Kidney (tissue), 14 donors: Measurements from ENCODE around the gene FDXACB1. TPM values are rescaled to one million over a fixed set of nuclear protein-coding genes. Genes with fewer than 3 reads are reported as not detected.

Experiments used
- DNase-seq, 5 donors: peaks; one replicate each; pipeline ENCODE4 v3.0.0-alpha.2; 2013 to 2020
- FAIRE-seq: peaks from 2 replicates; lab custom pipeline; 2012; peaks lifted over from hg19 to GRCh38; lab: Jason Lieb, UNC
- H3K27ac ChIP-seq, 2 donors: one replicate each; pipeline ENCODE4 v1.7.0; 2013; ENCODE audit warnings: low read depth in 2 of 2, low read length in 2 of 2, inconsistent platforms in 1 of 2
- H3K27me3 ChIP-seq: one replicate; pipeline ENCODE4 v1.7.1; 2013; ENCODE audit warnings: low read length, inconsistent platforms; ENCODE audit not compliant: control insufficient read depth, insufficient read depth
- H3K36me3 ChIP-seq, 3 donors: one replicate each; pipeline versions ENCODE4 v1.7.0 to v1.7.1; 2013; ENCODE audit warnings: low read length in 3 of 3, control low read depth in 1 of 3, inconsistent platforms in 1 of 3; ENCODE audit not compliant: insufficient read depth in 3 of 3, control insufficient read depth in 2 of 3
- H3K4me1 ChIP-seq, 3 donors: one replicate each; pipeline versions ENCODE4 v1.7.0 to v1.7.1; 2013; ENCODE audit warnings: low read length in 3 of 3, inconsistent platforms in 1 of 3, low read depth in 1 of 3; ENCODE audit not compliant: control insufficient read depth in 2 of 3, insufficient read depth in 2 of 3
- H3K4me3 ChIP-seq, 3 donors: one replicate each; pipeline versions ENCODE4 v1.7.0 to v1.8.1; 2013; ENCODE audit warnings: low read length in 3 of 3, control low read depth in 1 of 3, inconsistent platforms in 1 of 3
- H3K9ac ChIP-seq, 3 donors: one replicate each; pipeline versions ENCODE4 v1.7.0 to v1.7.1; 2013; ENCODE audit warnings: low read length in 3 of 3, control low read depth in 1 of 3, inconsistent platforms in 1 of 3
- H3K9me3 ChIP-seq, 3 donors: one replicate each; pipeline versions ENCODE4 v1.7.0 to v1.7.1; 2013; ENCODE audit warnings: low read length in 3 of 3, control low read depth in 1 of 3, inconsistent platforms in 1 of 3; ENCODE audit not compliant: control insufficient read depth in 2 of 3, insufficient read depth in 1 of 3
- CTCF ChIP-seq: IDR thresholded peaks from 3 replicates; pipeline ENCODE4 v1.5.1; 2012; ENCODE audit warnings: mild to moderate bottlenecking, moderate library complexity, borderline replicate concordance; ENCODE audit not compliant: insufficient read depth; ENCODE audit errors: extremely low read depth
- intact Hi-C: fragments of 100-400 bp; cut with DNase I; formaldehyde crosslinking; loops from one replicate; pipeline ENCODE4 v1.11.1; 2022
- polyA plus RNA-seq: library from polyadenylated mRNA; stranded (reverse); fragments of 350-450 nt; fragmentation: Illumina TruSeq; extraction: RNeasy Lipid Tissue Mini Kit (QIAGEN cat#74804); gene quantifications from one replicate; pipeline ENCODE4 v1.2.3, GENCODE V29; 2014; ENCODE audit warnings: low read depth, low replicate concordance; ENCODE audit not compliant: insufficient read depth
- total RNA-seq: library from RNA; stranded (reverse); fragmentation: NEBNext Ultra II Directional; extraction: Animal tissue kit (Norgen Biotek cat#: 25700); gene quantifications from one replicate; pipeline ENCODE4 v1.2.1, GENCODE V29; 2021
- donor health status: control.
- donor health status: control.
- donor health status: control.
- donor health status: control.
- donor health status: control.
- donor health status: DM: yes; HTN: yes; CAD: no.
- donor health status: Normal renal cell carcinoma (clear cell type).

FDXACB1 gene
- total and polyA plus RNA-seq, 2 donors from 2014 or later: 1.5 to 2.6 TPM

- H3K4me3 ChIP-seq: no peak overlapping the region
- peaks cover 0 to 4% (median 2%) of the 10 kb centered on the region in 3 donors for H3K4me1 ChIP-seq
- intact Hi-C loops: no loop called here
- FAIRE-seq (no peak), DNase-seq (no peak)
- H3K9ac ChIP-seq: no peak overlapping the region
- H3K27me3 ChIP-seq: no peaks in the 10 kb centered on the region
- H3K36me3 ChIP-seq: peaks cover 7 to 13% (median 11%) of the 10 kb centered on the region in 3 donors
- TF ChIP-seq CTCF: no peak
- no peaks in the 10 kb centered on the region for H3K9me3 ChIP-seq
- H3K27ac ChIP-seq: no peak overlapping the region
These were observed 8.9 kb downstream of the FDXACB1 start for GRCh38 chr11:111870113-111870512.

GRCh38 chr11:111860257-111860656 is 18.7 kb downstream of the FDXACB1 start:
- FAIRE-seq (no peak), DNase-seq (no peak)
- H3K4me3 ChIP-seq: no peak overlapping the region
- no peaks in the 10 kb centered on the region for H3K27me3 ChIP-seq
- no peak for TF ChIP-seq CTCF
- no peak overlapping the region for H3K27ac ChIP-seq
- H3K9me3 ChIP-seq: no peaks in the 10 kb centered on the region
- H3K4me1 ChIP-seq: no peaks in the 10 kb centered on the region
- peaks cover 7 to 10% (median 10%) of the 10 kb centered on the region in 3 donors for H3K36me3 ChIP-seq
- intact Hi-C loops: no loop called here
- no peak overlapping the region for H3K9ac ChIP-seq

- DNase-seq (no peak), FAIRE-seq (no peak)
- Histone ChIP-seq H3K27ac (no peak overlapping the region), H3K4me1 (no peaks in the 10 kb centered on the region), H3K27me3 (no peaks in the 10 kb centered on the region), H3K9ac (no peak overlapping the region), H3K4me3 (no peak overlapping the region), H3K9me3 (no peaks in the 10 kb centered on the region), H3K36me3 (peaks cover 8 to 15% (median 14%) of the 10 kb centered on the region in 3 donors)
- intact Hi-C loops: no loop called here
- TF ChIP-seq CTCF: no peak
These were observed 23.5 kb downstream of the FDXACB1 start for GRCh38 chr11:111855506-111855905.

GRCh38 chr11:111852103-111852502 is 26.9 kb downstream of the FDXACB1 start:
- Histone ChIP-seq H3K9me3 (no peaks in the 10 kb centered on the region), H3K27me3 (no peaks in the 10 kb centered on the region), H3K9ac (no peak overlapping the region), H3K36me3 (peaks cover 6 to 15% (median 9%) of the 10 kb centered on the region in 3 donors), H3K4me3 (no peak overlapping the region), H3K4me1 (no peaks in the 10 kb centered on the region), H3K27ac (no peak overlapping the region)
- intact Hi-C loops: no loop called here
- no peak for TF ChIP-seq CTCF
- DNase-seq (no peak), FAIRE-seq (no peak)
